Mononuclear cell (primary cell): ENCODE data around the gene CDC26. TPM values are rescaled to one million over a fixed set of nuclear protein-coding genes. Genes with fewer than 3 reads are reported as not detected.
"Not testable (repeated sequence)": the region's sequence is repeated elsewhere in the genome, so short reads cannot be mapped to it uniquely, and the experiment has no call there.

Experiments used
- H3K27me3 ChIP-seq: 2 replicates; pipeline ENCODE4 v1.6.0; 2011; ENCODE audit warnings: low read length, control low read depth; ENCODE audit not compliant: insufficient read depth
- H3K4me1 ChIP-seq: 2 replicates; pipeline ENCODE4 v1.5.1; 2011; ENCODE audit warnings: mild to moderate bottlenecking, low read length, control low read depth; ENCODE audit not compliant: insufficient read depth
- H3K4me3 ChIP-seq: 2 replicates; pipeline ENCODE4 v1.5.1; 2011; ENCODE audit warnings: mild to moderate bottlenecking, low read length, moderate library complexity
- H3K9me3 ChIP-seq: 2 replicates; pipeline ENCODE4 v1.5.1; 2011; ENCODE audit warnings: low read depth, mild to moderate bottlenecking, control low read depth, low read length
- total RNA-seq: library from RNA; depleted of rRNA; stranded (reverse); fragments of >200 nt; gene quantifications from one replicate; pipeline ENCODE4 v1.2.3, GENCODE V29; 2012

Gene CDC26
- total RNA-seq, 1 donor, result 13.2 TPM

GRCh38 chr9:113299800-113300292, 24.5 kb upstream of the CDC26 start:
- peaks cover 8% of the 10 kb centered on the region for H3K4me1 ChIP-seq

GRCh38 chr9:113298924-113299770, 23.8 kb upstream of the CDC26 start:
- no peak overlapping the region for H3K4me3 ChIP-seq
- no peaks in the 10 kb centered on the region for H3K9me3 ChIP-seq
- no peaks in the 10 kb centered on the region for H3K27me3 ChIP-seq
- H3K4me1 ChIP-seq, result peaks cover 8% of the 10 kb centered on the region

More at GRCh38 chr9:113299800-113300292, 24.5 kb upstream of the CDC26 start:
- H3K27me3 ChIP-seq, result no peaks in the 10 kb centered on the region
- no peak overlapping the region for H3K4me3 ChIP-seq
- H3K9me3 ChIP-seq, result no peaks in the 10 kb centered on the region

DNA sequence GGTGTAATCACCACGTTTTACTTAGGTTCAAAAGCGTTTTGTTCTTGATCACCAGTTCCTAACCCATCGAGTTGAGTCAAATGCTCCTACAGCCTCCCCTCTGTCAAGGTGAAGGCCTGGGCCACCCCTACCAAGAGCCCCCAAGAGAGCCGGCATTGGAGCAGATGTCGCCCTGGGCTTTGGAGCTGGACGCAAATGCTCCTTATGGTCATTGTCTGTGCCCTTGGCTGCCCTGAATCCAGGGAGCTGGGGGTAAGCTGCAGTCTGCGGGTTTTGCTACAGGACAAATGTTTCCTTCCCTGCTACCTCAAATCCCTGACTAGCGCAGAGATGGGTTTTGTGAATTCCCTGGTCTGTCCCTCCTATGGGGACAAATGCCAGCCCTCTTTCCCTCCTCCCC, 22.9 kb upstream of the CDC26 start:
- no peaks in the 10 kb centered on the region for H3K27me3 ChIP-seq
- H3K9me3 ChIP-seq, result no peaks in the 10 kb centered on the region
- no peak overlapping the region for H3K4me3 ChIP-seq
- peaks cover 8% of the 10 kb centered on the region for H3K4me1 ChIP-seq

- H3K4me3 ChIP-seq, result no peak overlapping the region
These were observed 21.6 kb upstream of the CDC26 start for GRCh38 chr9:113296796-113297558.

DNA sequence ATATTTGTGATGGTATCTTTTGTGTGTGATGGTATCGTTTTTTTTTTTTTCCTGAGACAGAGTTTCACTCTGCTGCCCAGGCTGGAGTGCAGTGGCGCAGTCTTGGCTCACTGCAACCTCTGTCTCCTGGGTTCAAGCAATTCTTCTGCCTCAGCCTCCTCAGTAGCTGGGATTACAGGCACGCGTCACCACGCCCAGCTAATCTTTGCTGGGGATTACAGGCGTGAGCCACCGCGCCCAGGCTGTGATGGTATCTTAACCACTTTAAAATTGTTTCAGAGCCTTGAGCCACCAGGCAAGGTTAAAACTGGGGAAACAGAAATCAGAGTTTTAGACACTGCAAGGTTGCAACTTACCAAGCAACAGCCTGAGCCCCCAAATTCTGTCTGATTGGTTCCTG, 20.9 kb upstream of the CDC26 start:
- not testable (repeated sequence) for H3K4me3 ChIP-seq, H3K9me3 ChIP-seq, H3K4me1 ChIP-seq, H3K27me3 ChIP-seq

More at GRCh38 chr9:113296796-113297558, 21.6 kb upstream of the CDC26 start:
- H3K4me1 ChIP-seq, result peaks cover 8% of the 10 kb centered on the region
- H3K27me3 ChIP-seq, result no peaks in the 10 kb centered on the region
- H3K9me3 ChIP-seq, result no peaks in the 10 kb centered on the region

DNA sequence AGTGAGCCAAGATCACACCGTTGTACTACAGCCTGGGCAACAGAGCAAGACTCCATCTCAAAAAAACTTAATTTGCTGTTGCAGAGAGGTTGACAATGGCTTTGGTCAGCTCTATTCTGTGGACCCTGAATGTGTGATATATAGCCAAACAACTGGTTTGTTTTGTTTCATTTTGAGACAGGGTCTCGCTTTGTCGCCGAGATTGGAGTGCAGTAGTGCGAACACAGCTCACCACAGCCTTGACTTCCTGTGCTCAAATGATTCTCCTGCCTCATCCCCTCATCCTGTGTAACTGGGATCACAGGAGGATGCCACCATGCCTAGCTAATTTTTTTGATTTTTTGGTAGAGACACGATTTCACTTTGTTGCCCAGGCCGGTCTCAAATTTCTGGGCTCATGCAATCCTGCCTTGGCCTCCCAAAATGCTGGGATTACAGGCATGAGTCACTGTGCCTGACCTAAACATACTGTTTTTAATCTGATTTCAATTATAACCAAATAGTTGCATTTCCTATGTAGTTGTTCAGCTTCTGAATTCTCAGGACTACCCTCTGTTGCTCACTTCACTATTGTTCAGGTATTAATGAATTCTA, 18.0 kb upstream of the CDC26 start:
- no peaks in the 10 kb centered on the region for H3K9me3 ChIP-seq
- H3K4me3 ChIP-seq, result no peak overlapping the region
- no peaks in the 10 kb centered on the region for H3K4me1 ChIP-seq
- H3K27me3 ChIP-seq, result no peaks in the 10 kb centered on the region

GRCh38 chr9:113290052-113290607, 14.8 kb upstream of the CDC26 start:
- Histone ChIP-seq H3K9me3 (no peaks in the 10 kb centered on the region), H3K27me3 (no peaks in the 10 kb centered on the region), H3K4me1 (no peaks in the 10 kb centered on the region), H3K4me3 (no peak overlapping the region)

DNA sequence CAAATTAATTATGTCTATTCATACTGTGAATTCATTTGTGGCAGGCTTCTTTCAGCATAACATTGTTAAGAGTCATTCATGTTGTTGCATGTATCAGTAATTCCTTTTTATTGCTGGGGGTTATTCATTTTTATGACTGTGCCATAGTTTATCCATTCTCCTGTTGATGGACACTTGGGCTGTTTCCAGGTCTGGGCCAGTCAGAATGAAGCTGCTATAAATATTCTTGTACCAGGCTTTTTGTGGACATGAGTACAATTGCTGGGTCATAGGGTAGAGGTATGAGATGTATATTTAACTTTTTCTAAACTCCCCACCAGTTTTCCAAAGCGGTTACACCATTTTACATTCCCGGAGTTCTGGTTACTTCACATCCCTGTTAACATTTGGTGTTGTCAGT, 13.7 kb upstream of the CDC26 start:
- Histone ChIP-seq H3K27me3 (no peaks in the 10 kb centered on the region), H3K4me3 (no peak overlapping the region), H3K9me3 (no peaks in the 10 kb centered on the region), H3K4me1 (no peaks in the 10 kb centered on the region)

DNA sequence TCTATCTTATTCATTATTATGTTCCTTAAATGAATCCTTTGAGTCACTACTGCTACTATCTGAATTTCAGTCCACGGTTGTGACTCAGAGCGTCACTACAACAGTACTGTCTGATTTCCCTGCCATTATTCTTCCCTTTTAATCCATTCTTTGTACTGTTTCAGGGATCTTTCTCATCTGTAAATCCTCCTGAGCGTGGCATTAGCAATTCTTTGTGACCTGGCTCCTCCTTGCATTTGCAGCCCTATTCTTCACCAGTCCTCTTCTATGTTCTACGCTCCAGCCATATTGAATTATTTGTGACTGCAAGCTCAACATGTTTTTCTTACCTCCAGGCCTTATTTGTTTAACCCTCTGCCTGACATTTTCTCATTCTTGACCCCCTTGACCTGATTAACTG, 6.0 kb upstream of the CDC26 start:
- Histone ChIP-seq H3K4me1 (peaks cover 2% of the 10 kb centered on the region), H3K4me3 (no peak overlapping the region), H3K9me3 (no peaks in the 10 kb centered on the region), H3K27me3 (no peaks in the 10 kb centered on the region)

GRCh38 chr9:113278840-113279239, 3.5 kb upstream of the CDC26 start:
- Histone ChIP-seq H3K4me1 (peaks cover 14% of the 10 kb centered on the region), H3K9me3 (no peaks in the 10 kb centered on the region), H3K27me3 (no peaks in the 10 kb centered on the region), H3K4me3 (no peak overlapping the region)

- Histone ChIP-seq H3K9me3 (no peaks in the 10 kb centered on the region), H3K4me1 (peaks cover 14% of the 10 kb centered on the region), H3K4me3 (peak overlapping the region; percentile 86), H3K27me3 (no peaks in the 10 kb centered on the region)
These were observed 757 bp downstream of the CDC26 start for GRCh38 chr9:113274474-113275156.

- H3K9me3 ChIP-seq, result no peaks in the 10 kb centered on the region
- H3K4me3 ChIP-seq, result no peak overlapping the region
- H3K27me3 ChIP-seq, result no peaks in the 10 kb centered on the region
- peaks cover 7% of the 10 kb centered on the region for H3K4me1 ChIP-seq
These were observed 5.5 kb downstream of the CDC26 start for GRCh38 chr9:113269871-113270270.

DNA sequence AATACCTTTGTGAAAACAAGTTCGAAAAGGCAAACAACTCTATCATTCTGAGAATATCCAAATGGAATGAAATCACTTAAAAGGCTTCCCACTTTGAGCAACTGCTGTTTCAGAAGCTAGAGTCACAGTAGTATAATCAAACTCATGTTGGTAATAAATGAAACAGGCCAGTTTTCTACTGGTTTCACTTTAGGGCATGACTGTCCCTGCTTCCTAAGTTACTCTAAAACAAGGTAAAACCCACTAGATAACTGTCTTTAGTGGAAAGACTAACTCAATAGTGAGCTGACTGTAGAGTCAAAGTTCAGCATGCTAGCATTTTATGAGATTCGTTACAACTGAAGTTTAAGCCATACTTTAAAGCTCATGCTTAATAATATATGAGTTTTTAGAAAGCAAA, 6.0 kb downstream of the CDC26 start:
- Histone ChIP-seq H3K4me1 (peaks cover 2% of the 10 kb centered on the region), H3K4me3 (no peak overlapping the region), H3K27me3 (no peaks in the 10 kb centered on the region)

GRCh38 chr9:113267911-113268566, 7.3 kb downstream of the CDC26 start:
- H3K4me3 ChIP-seq, result no peak overlapping the region

More for the DNA sequence above, 6.0 kb downstream of the CDC26 start:
- no peaks in the 10 kb centered on the region for H3K9me3 ChIP-seq

More at GRCh38 chr9:113267911-113268566, 7.3 kb downstream of the CDC26 start:
- Histone ChIP-seq H3K4me1 (no peaks in the 10 kb centered on the region), H3K27me3 (no peaks in the 10 kb centered on the region), H3K9me3 (no peaks in the 10 kb centered on the region)
